ENCODE measurements around the gene SKOR1. TPM values are rescaled to one million over a fixed set of nuclear protein-coding genes. Genes with fewer than 3 reads are reported as not detected.

SKOR1 gene
- total RNA-seq, 1 donor from 2014 or later, result not detected

DNA sequence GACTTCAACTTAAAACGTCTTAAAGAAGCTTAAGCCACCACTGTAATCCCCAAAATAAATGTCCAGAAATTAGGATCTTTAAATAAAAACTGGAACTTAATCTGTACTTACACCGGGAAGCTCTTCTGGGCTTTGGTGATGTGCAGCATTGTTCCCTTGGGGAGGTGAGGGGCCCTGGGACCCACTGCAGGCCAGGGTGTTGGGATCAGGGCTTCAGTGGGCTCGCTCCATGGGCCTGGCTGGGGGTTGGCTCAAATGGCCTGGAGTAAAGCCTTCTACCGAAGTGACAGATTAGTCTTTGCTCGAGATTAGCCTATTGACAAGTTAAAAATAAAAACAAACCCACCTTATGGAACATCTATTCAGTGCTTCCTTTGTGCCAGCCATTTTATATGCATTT lies 20.7 kb downstream of the SKOR1 start:
- Histone ChIP-seq H3K36me3 (ENCODE audit: insufficient read depth, low read length) (no peaks in the 10 kb centered on the region), H3K9ac (ENCODE audit: low read length) (no peak overlapping the region), H2AFZ (ENCODE audit: low read depth, low read length) (no peak overlapping the region), H3K4me3 (ENCODE audit: insufficient read depth, low read depth, low read length) (no peak overlapping the region), H3K27ac (ENCODE audit: low read depth, low read length) (no peak overlapping the region), H3K27me3 (ENCODE audit: insufficient read depth, low read length) (no peaks in the 10 kb centered on the region), H3K9me3 (ENCODE audit: insufficient read depth, low read depth, low read length) (no peaks in the 10 kb centered on the region), H3K79me2 (ENCODE audit: insufficient read depth, low read length) (no peaks in the 10 kb centered on the region), H3K4me1 (ENCODE audit: insufficient read depth, low read length) (peaks cover 14% of the 10 kb centered on the region), H4K20me1 (ENCODE audit: insufficient read depth, low read length) (no peaks in the 10 kb centered on the region), H3K4me2 (ENCODE audit: low read length) (no peak overlapping the region)
- TF ChIP-seq, protein P1, sequence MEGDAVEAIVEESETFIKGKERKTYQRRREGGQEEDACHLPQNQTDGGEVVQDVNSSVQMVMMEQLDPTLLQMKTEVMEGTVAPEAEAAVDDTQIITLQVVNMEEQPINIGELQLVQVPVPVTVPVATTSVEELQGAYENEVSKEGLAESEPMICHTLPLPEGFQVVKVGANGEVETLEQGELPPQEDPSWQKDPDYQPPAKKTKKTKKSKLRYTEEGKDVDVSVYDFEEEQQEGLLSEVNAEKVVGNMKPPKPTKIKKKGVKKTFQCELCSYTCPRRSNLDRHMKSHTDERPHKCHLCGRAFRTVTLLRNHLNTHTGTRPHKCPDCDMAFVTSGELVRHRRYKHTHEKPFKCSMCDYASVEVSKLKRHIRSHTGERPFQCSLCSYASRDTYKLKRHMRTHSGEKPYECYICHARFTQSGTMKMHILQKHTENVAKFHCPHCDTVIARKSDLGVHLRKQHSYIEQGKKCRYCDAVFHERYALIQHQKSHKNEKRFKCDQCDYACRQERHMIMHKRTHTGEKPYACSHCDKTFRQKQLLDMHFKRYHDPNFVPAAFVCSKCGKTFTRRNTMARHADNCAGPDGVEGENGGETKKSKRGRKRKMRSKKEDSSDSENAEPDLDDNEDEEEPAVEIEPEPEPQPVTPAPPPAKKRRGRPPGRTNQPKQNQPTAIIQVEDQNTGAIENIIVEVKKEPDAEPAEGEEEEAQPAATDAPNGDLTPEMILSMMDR (IDR thresholded peaks at IDR 0.05; ENCODE audit: insufficient read depth, low read depth, low read length), result no peak
- TF ChIP-seq EZH2 (IDR thresholded peaks at IDR 0.05; ENCODE audit: insufficient read depth, low read length), result no peak
- peaks cover 6% of the 10 kb centered on the region for H3K27me3 Mint-ChIP-seq (ENCODE audit: low read depth, unreplicated experiment)
- H3K36me3 Mint-ChIP-seq (ENCODE audit: low read depth, unreplicated experiment), result no peaks in the 10 kb centered on the region
- peaks cover 26% of the 10 kb centered on the region for H3K4me1 Mint-ChIP-seq (ENCODE audit: low read depth, unreplicated experiment)
- H3K27ac Mint-ChIP-seq (ENCODE audit: unreplicated experiment), result no peak overlapping the region
- H3K9me3 Mint-ChIP-seq (ENCODE audit: unreplicated experiment), result peaks cover 2% of the 10 kb centered on the region
- no peak for FAIRE-seq
- no peak overlapping the region for H3K4me3 Mint-ChIP-seq (ENCODE audit: unreplicated experiment)
- no peak for DNase-seq (ENCODE audit: low read depth)

DNA sequence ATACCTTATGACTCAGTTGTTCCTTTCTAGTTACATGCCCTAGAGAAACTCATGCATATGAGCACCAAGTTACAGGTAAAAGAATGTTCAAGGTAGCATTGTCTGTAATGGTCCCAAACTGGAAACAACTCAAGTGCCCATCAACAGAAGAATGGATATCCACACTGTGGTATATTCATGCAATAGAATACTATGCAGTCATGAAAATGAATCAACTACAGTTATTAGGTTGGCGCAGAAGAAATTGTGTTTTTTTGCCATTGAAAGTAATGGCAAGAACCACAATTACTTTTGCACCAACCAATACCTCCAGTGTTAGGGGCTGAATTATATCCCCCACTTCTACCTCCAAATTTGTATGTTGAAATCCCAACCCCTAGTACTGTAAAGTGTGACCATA lies 24.2 kb downstream of the SKOR1 start:
- no peaks in the 10 kb centered on the region for H4K20me1 ChIP-seq (ENCODE audit: insufficient read depth, low read length)
- Mint-ChIP-seq H3K9me3 (ENCODE audit: unreplicated experiment) (peaks cover 2% of the 10 kb centered on the region), H3K4me3 (ENCODE audit: unreplicated experiment) (no peak overlapping the region), H3K4me1 (ENCODE audit: low read depth, unreplicated experiment) (peaks cover 7% of the 10 kb centered on the region), H3K27me3 (ENCODE audit: low read depth, unreplicated experiment) (peaks cover 6% of the 10 kb centered on the region), H3K36me3 (ENCODE audit: low read depth, unreplicated experiment) (no peaks in the 10 kb centered on the region), H3K27ac (ENCODE audit: unreplicated experiment) (no peak overlapping the region)
- H3K79me2 ChIP-seq (ENCODE audit: insufficient read depth, low read length), result no peaks in the 10 kb centered on the region
- TF ChIP-seq EZH2 (IDR thresholded peaks at IDR 0.05; ENCODE audit: insufficient read depth, low read length), result no peak
- TF ChIP-seq, protein P1 (IDR thresholded peaks at IDR 0.05; ENCODE audit: insufficient read depth, low read depth, low read length), result no peak
- no peaks in the 10 kb centered on the region for H3K36me3 ChIP-seq (ENCODE audit: insufficient read depth, low read length)
- DNase-seq (ENCODE audit: low read depth), result no peak
- H3K4me2 ChIP-seq (ENCODE audit: low read length), result no peak overlapping the region
- no peak for FAIRE-seq
- H3K27ac ChIP-seq (ENCODE audit: low read depth, low read length), result no peak overlapping the region
- H3K4me3 ChIP-seq (ENCODE audit: insufficient read depth, low read depth, low read length), result no peak overlapping the region
- no peak overlapping the region for H2AFZ ChIP-seq (ENCODE audit: low read depth, low read length)
- H3K9ac ChIP-seq (ENCODE audit: low read length), result no peak overlapping the region
- peaks cover 2% of the 10 kb centered on the region for H3K27me3 ChIP-seq (ENCODE audit: insufficient read depth, low read length)
- H3K4me1 ChIP-seq (ENCODE audit: insufficient read depth, low read length), result no peaks in the 10 kb centered on the region
- H3K9me3 ChIP-seq (ENCODE audit: insufficient read depth, low read depth, low read length), result no peaks in the 10 kb centered on the region

DNA sequence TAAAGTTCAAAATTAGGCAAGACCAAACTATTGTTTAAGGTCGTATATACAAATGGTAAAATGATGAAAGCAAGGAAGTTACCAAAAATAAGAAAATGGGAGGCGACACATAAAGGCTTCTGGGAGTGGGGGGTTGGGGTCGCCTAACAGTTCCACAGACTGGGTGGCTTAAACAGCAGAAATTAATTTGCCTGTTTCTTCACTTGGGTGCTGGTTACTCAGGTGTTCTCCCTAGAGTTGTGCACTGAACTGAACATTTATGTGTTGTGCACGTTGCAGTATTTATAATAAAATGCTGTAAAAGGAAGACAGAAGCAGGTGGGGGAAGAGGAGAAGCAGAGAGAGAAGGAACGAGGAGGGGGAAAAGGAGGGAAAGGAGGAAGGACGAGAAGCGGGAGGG lies 25.0 kb downstream of the SKOR1 start:
- Histone ChIP-seq H2AFZ (ENCODE audit: low read depth, low read length) (no peak overlapping the region), H3K4me2 (ENCODE audit: low read length) (no peak overlapping the region), H3K9me3 (ENCODE audit: insufficient read depth, low read depth, low read length) (no peaks in the 10 kb centered on the region), H3K27me3 (ENCODE audit: insufficient read depth, low read length) (peaks cover 2% of the 10 kb centered on the region), H3K4me3 (ENCODE audit: insufficient read depth, low read depth, low read length) (no peak overlapping the region), H3K36me3 (ENCODE audit: insufficient read depth, low read length) (no peaks in the 10 kb centered on the region), H4K20me1 (ENCODE audit: insufficient read depth, low read length) (no peaks in the 10 kb centered on the region), H3K79me2 (ENCODE audit: insufficient read depth, low read length) (no peaks in the 10 kb centered on the region), H3K4me1 (ENCODE audit: insufficient read depth, low read length) (no peaks in the 10 kb centered on the region), H3K27ac (ENCODE audit: low read depth, low read length) (no peak overlapping the region), H3K9ac (ENCODE audit: low read length) (no peak overlapping the region)
- no peaks in the 10 kb centered on the region for H3K36me3 Mint-ChIP-seq (ENCODE audit: low read depth, unreplicated experiment)
- DNase-seq (ENCODE audit: low read depth) (no peak), FAIRE-seq (no peak)
- no peak overlapping the region for H3K4me3 Mint-ChIP-seq (ENCODE audit: unreplicated experiment)
- TF ChIP-seq EZH2 (IDR thresholded peaks at IDR 0.05; ENCODE audit: insufficient read depth, low read length), result no peak
- H3K27ac Mint-ChIP-seq (ENCODE audit: unreplicated experiment), result no peak overlapping the region
- H3K4me1 Mint-ChIP-seq (ENCODE audit: low read depth, unreplicated experiment), result peaks cover 6% of the 10 kb centered on the region
- H3K27me3 Mint-ChIP-seq (ENCODE audit: low read depth, unreplicated experiment), result peaks cover 6% of the 10 kb centered on the region
- peaks cover 2% of the 10 kb centered on the region for H3K9me3 Mint-ChIP-seq (ENCODE audit: unreplicated experiment)
